GM12878 (cell line): ENCODE measurements around the gene EIF5A. TPM values are rescaled to one million over a fixed set of nuclear protein-coding genes. Genes with fewer than 3 reads are reported as not detected.

Experiments used
- BHLHE40 ChIP-seq, 2 experiments: fragments of 450-650 bp in 1 of 2; IDR thresholded peaks; 2 replicates each; pipeline ENCODE4 v1.6.1; 2011 to 2017; ENCODE audit warnings: low read depth in 2 of 2, borderline replicate concordance in 1 of 2, improper control_type of control experiment in 1 of 2, low read length in 1 of 2, mild to moderate bottlenecking in 1 of 2
- CBFB ChIP-seq: IDR thresholded peaks from 2 replicates; pipeline ENCODE4 v1.6.1; 2016; ENCODE audit warnings: antibody characterized with exemption, low read depth
- PML ChIP-seq: IDR thresholded peaks from 2 replicates; pipeline ENCODE4 v1.6.1; 2012; ENCODE audit warnings: low read length, inconsistent platforms
- POLR2AphosphoS5 ChIP-seq: IDR thresholded peaks from 2 replicates; pipeline ENCODE4 v1.6.1; 2011; ENCODE audit warnings: mild to moderate bottlenecking, low read length, inconsistent platforms
- POU2F2 ChIP-seq: IDR thresholded peaks from 3 replicates; pipeline ENCODE4 v1.6.1; 2011; ENCODE audit warnings: low read depth, mild to moderate bottlenecking, low read length, borderline replicate concordance
- RAD51 ChIP-seq: fragments of 450-650 bp; IDR thresholded peaks from 2 replicates; pipeline ENCODE4 v1.6.1; 2016; ENCODE audit warnings: moderate library complexity, mild to moderate bottlenecking, inconsistent platforms
- SMAD5 ChIP-seq: IDR thresholded peaks from 2 replicates; pipeline ENCODE4 v1.6.1; 2016; ENCODE audit warnings: antibody characterized with exemption, low read depth
- TAF1 ChIP-seq: IDR thresholded peaks from 2 replicates; pipeline ENCODE4 v1.6.1; 2011; ENCODE audit warnings: mild to moderate bottlenecking, low read depth, low read length, borderline replicate concordance
- polyA plus RNA-seq, 11 experiments: library from polyadenylated mRNA; depleted of rRNA in 4 of 11; unstranded in 6 of 11; stranded (reverse) in 5 of 11; fragments of >200 nt; fragmentation: Nextera tagmentation in 4 of 11; fragmentation: Illumina TruSeq in 1 of 11; extraction: Ambion mirVana in 4 of 11; extraction: Trizol in 1 of 11; gene quantifications; 1 replicate in 1 of 11; 2 replicates in 10 of 11; pipeline versions ENCODE4 v1.2.1 to v1.2.3, GENCODE V29; 2011 to 2016; ENCODE audit warnings: inconsistent platforms in 2 of 11, missing spikeins in 2 of 11, low read depth in 1 of 11
- total RNA-seq, 4 experiments: library from RNA; depleted of rRNA in 3 of 4; stranded (reverse); fragments of >200 nt in 3 of 4; fragmentation: Illumina TruSeq in 1 of 4; extraction: Trizol in 1 of 4; gene quantifications; 2 replicates each; pipeline versions ENCODE4 v1.2.1 to v1.2.3, GENCODE V29; 2013 to 2021
- TF ChIP-seq, protein P1 (sequence below): fragments of 450-650 bp; IDR thresholded peaks from 2 replicates; pipeline ENCODE4 v1.6.1; 2017; ENCODE audit warnings: low read depth, mild to moderate bottlenecking, moderate library complexity
- TF ChIP-seq, protein P2 (sequence below): IDR thresholded peaks from 2 replicates; pipeline ENCODE4 v1.6.1; 2011; ENCODE audit warnings: mild to moderate bottlenecking, low read depth, low read length, moderate library complexity; ENCODE audit not compliant: insufficient replicate concordance
- TF ChIP-seq, protein P3 (sequence below): fragments of 450-650 bp; formaldehyde crosslinking; IDR thresholded peaks from 2 replicates; pipeline ENCODE4 v1.4.0; 2022; ENCODE audit warnings: mild to moderate bottlenecking, moderate library complexity

Gene EIF5A
- total and polyA plus RNA-seq, 10 of the 15 experiments (the other 5 are each of a cell fraction or from before 2014, with no cell fraction given) = 26.5 to 1,792 (median 944) TPM

DNA sequence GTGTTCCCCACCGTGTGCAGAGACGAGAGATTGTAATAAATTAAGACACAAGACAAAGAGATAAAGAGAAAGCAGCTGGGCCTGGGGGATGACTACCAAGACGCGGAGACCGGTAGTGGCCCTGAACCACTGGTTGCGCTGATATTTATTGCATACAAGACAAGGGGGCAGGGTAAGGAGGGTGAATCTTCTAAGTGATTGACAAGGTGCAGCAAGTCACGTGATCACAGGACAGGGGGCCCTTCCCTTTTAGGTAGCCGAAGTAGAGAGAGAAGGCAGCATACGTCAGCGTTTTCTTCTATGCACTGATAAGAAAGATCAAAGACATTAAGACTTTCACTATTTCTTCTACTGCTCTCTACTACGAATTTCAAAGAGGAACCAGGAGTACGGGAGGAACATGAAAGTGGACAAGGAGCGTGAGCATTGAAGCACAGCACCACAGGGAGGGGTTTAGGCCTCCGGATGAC, 25.2 kb downstream of the EIF5A start (continued):
- TF ChIP-seq BHLHE40 (IDR thresholded peaks at IDR 0.05; ENCODE audit: borderline replicate concordance in 1 of 2, low read depth in 2 of 2, low read length in 1 of 2) (peak; percentile 15 to 93; a peak in 2 of 4 replicates), CBFB (0 out of 2 replicates have a peak, but pooled peaks have one; percentile 32), POLR2AphosphoS5 (peak; percentile 72), SMAD5 (peak; percentile 73), TAF1 (0 out of 2 replicates have a peak, but pooled peaks have one; percentile 11), RAD51 (peak; percentile 99), POU2F2 (peak; percentile 49; the same call in 2 of the 3 replicates), PML (0 out of 2 replicates have a peak, but pooled peaks have one; percentile 37)
- TF ChIP-seq, protein P1, sequence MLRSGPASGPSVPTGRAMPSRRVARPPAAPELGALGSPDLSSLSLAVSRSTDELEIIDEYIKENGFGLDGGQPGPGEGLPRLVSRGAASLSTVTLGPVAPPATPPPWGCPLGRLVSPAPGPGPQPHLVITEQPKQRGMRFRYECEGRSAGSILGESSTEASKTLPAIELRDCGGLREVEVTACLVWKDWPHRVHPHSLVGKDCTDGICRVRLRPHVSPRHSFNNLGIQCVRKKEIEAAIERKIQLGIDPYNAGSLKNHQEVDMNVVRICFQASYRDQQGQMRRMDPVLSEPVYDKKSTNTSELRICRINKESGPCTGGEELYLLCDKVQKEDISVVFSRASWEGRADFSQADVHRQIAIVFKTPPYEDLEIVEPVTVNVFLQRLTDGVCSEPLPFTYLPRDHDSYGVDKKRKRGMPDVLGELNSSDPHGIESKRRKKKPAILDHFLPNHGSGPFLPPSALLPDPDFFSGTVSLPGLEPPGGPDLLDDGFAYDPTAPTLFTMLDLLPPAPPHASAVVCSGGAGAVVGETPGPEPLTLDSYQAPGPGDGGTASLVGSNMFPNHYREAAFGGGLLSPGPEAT = peak; percentile 46; the same call in 1 of the 2 replicates
- TF ChIP-seq, protein P2, sequence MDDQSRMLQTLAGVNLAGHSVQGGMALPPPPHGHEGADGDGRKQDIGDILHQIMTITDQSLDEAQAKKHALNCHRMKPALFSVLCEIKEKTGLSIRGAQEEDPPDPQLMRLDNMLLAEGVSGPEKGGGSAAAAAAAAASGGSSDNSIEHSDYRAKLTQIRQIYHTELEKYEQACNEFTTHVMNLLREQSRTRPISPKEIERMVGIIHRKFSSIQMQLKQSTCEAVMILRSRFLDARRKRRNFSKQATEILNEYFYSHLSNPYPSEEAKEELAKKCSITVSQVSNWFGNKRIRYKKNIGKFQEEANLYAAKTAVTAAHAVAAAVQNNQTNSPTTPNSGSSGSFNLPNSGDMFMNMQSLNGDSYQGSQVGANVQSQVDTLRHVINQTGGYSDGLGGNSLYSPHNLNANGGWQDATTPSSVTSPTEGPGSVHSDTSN = peak; percentile 67
- TF ChIP-seq, protein P3, sequence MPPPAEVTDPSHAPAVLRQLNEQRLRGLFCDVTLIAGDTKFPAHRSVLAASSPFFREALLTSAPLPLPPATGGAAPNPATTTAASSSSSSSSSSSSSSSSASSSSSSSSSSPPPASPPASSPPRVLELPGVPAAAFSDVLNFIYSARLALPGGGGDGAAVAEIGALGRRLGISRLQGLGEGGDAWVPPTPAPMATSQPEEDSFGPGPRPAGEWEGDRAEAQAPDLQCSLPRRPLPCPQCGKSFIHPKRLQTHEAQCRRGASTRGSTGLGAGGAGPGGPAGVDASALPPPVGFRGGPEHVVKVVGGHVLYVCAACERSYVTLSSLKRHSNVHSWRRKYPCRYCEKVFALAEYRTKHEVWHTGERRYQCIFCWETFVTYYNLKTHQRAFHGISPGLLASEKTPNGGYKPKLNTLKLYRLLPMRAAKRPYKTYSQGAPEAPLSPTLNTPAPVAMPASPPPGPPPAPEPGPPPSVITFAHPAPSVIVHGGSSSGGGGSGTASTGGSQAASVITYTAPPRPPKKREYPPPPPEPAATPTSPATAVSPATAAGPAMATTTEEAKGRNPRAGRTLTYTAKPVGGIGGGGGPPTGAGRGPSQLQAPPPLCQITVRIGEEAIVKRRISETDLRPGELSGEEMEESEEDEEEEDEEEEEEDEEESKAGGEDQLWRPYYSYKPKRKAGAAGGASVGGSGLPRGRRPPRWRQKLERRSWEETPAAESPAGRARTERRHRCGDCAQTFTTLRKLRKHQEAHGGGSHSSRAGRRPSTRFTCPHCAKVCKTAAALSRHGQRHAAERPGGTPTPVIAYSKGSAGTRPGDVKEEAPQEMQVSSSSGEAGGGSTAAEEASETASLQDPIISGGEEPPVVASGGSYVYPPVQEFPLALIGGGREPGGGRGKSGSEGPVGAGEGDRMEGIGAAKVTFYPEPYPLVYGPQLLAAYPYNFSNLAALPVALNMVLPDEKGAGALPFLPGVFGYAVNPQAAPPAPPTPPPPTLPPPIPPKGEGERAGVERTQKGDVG = peak; percentile 84; the same call in 1 of the 2 replicates
